Suprapubic skin (tissue), 4 donors: ENCODE data around the gene PLA2G12B. TPM values are rescaled to one million over a fixed set of nuclear protein-coding genes. Genes with fewer than 3 reads are reported as not detected.

Experiments used
- DNase-seq, 2 donors: peaks; one replicate each; pipeline ENCODE4 v3.0.0-alpha.2; 2019; ENCODE audit warnings: low spot score in 2 of 2
- H3K27ac ChIP-seq: fragments of 200-600 bp; sonication (generic); one replicate; pipeline ENCODE4 v1.5.1; 2019
- H3K27me3 ChIP-seq: fragments of 200-600 bp; sonication (generic); one replicate; pipeline ENCODE4 v1.5.1; 2019
- H3K36me3 ChIP-seq: fragments of 200-600 bp; sonication (generic); one replicate; pipeline ENCODE4 v1.5.1; 2019
- H3K4me1 ChIP-seq: fragments of 200-600 bp; sonication (generic); one replicate; pipeline ENCODE4 v1.5.1; 2019
- H3K4me3 ChIP-seq: fragments of 200-600 bp; sonication (generic); one replicate; pipeline ENCODE4 v1.5.1; 2019; ENCODE audit warnings: mild to moderate bottlenecking
- H3K9me3 ChIP-seq: fragments of 200-600 bp; sonication (generic); one replicate; pipeline ENCODE4 v1.5.1; 2019
- CTCF ChIP-seq, 2 donors: fragments of 200-600 bp in 1 of 2; fragments of 450-650 bp in 1 of 2; sonication (generic) in 1 of 2; IDR thresholded peaks; one replicate each; pipeline ENCODE4 v1.5.1; 2016 to 2019; ENCODE audit warnings: antibody characterized with exemption in 2 of 2, mild to moderate bottlenecking in 1 of 2, moderate library complexity in 1 of 2
- EP300 ChIP-seq: sonication (generic); formaldehyde crosslinking; IDR thresholded peaks from one replicate; pipeline ENCODE4 v1.6.1; 2017; ENCODE audit warnings: antibody characterized with exemption
- POLR2A ChIP-seq, 2 donors: fragments of 450-650 bp; IDR thresholded peaks; one replicate each; pipeline ENCODE4 v1.6.1; 2017; ENCODE audit warnings: antibody characterized with exemption in 2 of 2, mild to moderate bottlenecking in 2 of 2, moderate library complexity in 2 of 2
- POLR2AphosphoS5 ChIP-seq, 3 donors: sonication (generic); formaldehyde crosslinking; IDR thresholded peaks; one replicate each; pipeline ENCODE4 v1.6.1; 2017; ENCODE audit warnings: antibody characterized with exemption in 3 of 3
- WGBS: methylation state at CpG from one replicate; pipeline ENCODE4 v1.1.5; 2018; 5-methylcytosine and 5-hydroxymethylcytosine counted together
- total RNA-seq, 4 donors: library from RNA; depleted of rRNA; stranded (reverse); fragments of >200 nt; gene quantifications; one replicate each; pipeline ENCODE4 v1.1.0, GENCODE V29; 2016

PLA2G12B gene
- total RNA-seq, 4 donors from 2014 or later = not detected

GRCh38 chr10:72951760-72952159 lies 2.8 kb downstream of the PLA2G12B start:
- no peaks in the 10 kb centered on the region for H3K4me1 ChIP-seq
- H3K4me3 ChIP-seq = no peak overlapping the region
- WGBS = 44% methylated on average over 3 of the region's 3 CpGs
- no peak overlapping the region for H3K27ac ChIP-seq
- no peak for TF ChIP-seq EP300
- no peaks in the 10 kb centered on the region for H3K36me3 ChIP-seq
- H3K27me3 ChIP-seq = peaks cover 3% of the 10 kb centered on the region
- no peaks in the 10 kb centered on the region for H3K9me3 ChIP-seq
- DNase-seq = no peak

GRCh38 chr10:72948762-72949161 lies 5.8 kb downstream of the PLA2G12B start:
- no peak for DNase-seq
- no peak overlapping the region for H3K4me3 ChIP-seq
- WGBS = 28% methylated on average over 6 of the region's 6 CpGs
- no peaks in the 10 kb centered on the region for H3K4me1 ChIP-seq
- H3K36me3 ChIP-seq = no peaks in the 10 kb centered on the region
- no peak overlapping the region for H3K27ac ChIP-seq
- peaks cover 3% of the 10 kb centered on the region for H3K27me3 ChIP-seq
- TF ChIP-seq EP300 = no peak
- no peak for TF ChIP-seq POLR2AphosphoS5 (IDR thresholded peaks at IDR 0.05)
- TF ChIP-seq POLR2A (IDR thresholded peaks at IDR 0.05) = no peak
- TF ChIP-seq CTCF (IDR thresholded peaks at IDR 0.05) = no peak
- no peaks in the 10 kb centered on the region for H3K9me3 ChIP-seq

GRCh38 chr10:72946963-72947362 lies 7.6 kb downstream of the PLA2G12B start:
- Histone ChIP-seq H3K4me3 (no peak overlapping the region), H3K4me1 (no peaks in the 10 kb centered on the region), H3K27me3 (no peaks in the 10 kb centered on the region), H3K36me3 (no peaks in the 10 kb centered on the region), H3K9me3 (no peaks in the 10 kb centered on the region), H3K27ac (no peak overlapping the region)
- 94% methylated on average over 1 of the region's 1 CpG for WGBS
- DNase-seq = no peak
- no peak for TF ChIP-seq EP300
- TF ChIP-seq CTCF (IDR thresholded peaks at IDR 0.05) = no peak
- TF ChIP-seq POLR2A (IDR thresholded peaks at IDR 0.05) = no peak
- no peak for TF ChIP-seq POLR2AphosphoS5 (IDR thresholded peaks at IDR 0.05)

GRCh38 chr10:72943498-72944234 lies 10.9 kb downstream of the PLA2G12B start:
- Histone ChIP-seq H3K4me1 (no peaks in the 10 kb centered on the region), H3K4me3 (no peak overlapping the region), H3K27ac (no peak overlapping the region), H3K27me3 (no peaks in the 10 kb centered on the region), H3K36me3 (no peaks in the 10 kb centered on the region), H3K9me3 (no peaks in the 10 kb centered on the region)
- 54% methylated on average over 2 of the region's 2 CpGs for whole genome bisulfite sequencing
- DNase-seq = no peak
- no peak for TF ChIP-seq POLR2A (IDR thresholded peaks at IDR 0.05)
- TF ChIP-seq EP300 = no peak
- no peak for TF ChIP-seq POLR2AphosphoS5 (IDR thresholded peaks at IDR 0.05)
- TF ChIP-seq CTCF (IDR thresholded peaks at IDR 0.05) = no peak

- TF ChIP-seq EP300 (no peak), POLR2A (IDR thresholded peaks at IDR 0.05) (no peak), POLR2AphosphoS5 (IDR thresholded peaks at IDR 0.05) (no peak), CTCF (IDR thresholded peaks at IDR 0.05) (no peak)
- DNase-seq = no peak
- H3K4me1 ChIP-seq = no peaks in the 10 kb centered on the region
- WGBS = 94% methylated on average over 6 of the region's 6 CpGs
- H3K4me3 ChIP-seq = no peak overlapping the region
- no peaks in the 10 kb centered on the region for H3K36me3 ChIP-seq
- H3K9me3 ChIP-seq = no peaks in the 10 kb centered on the region
- H3K27me3 ChIP-seq = no peaks in the 10 kb centered on the region
- no peak overlapping the region for H3K27ac ChIP-seq
Measured at GRCh38 chr10:72935361-72935760, 19.2 kb downstream of the PLA2G12B start.
